GM12874 (cell line): ENCODE results near the gene HS3ST3B1.

Source experiments
- TF ChIP-seq, protein P1 (sequence below): IDR thresholded peaks from 2 replicates; pipeline ENCODE4 v1.5.1; 2011; ENCODE audit warnings: low read depth, mild to moderate bottlenecking, control low read depth, low read length, moderate library complexity; ENCODE audit not compliant: insufficient read depth

HS3ST3B1 gene

DNA sequence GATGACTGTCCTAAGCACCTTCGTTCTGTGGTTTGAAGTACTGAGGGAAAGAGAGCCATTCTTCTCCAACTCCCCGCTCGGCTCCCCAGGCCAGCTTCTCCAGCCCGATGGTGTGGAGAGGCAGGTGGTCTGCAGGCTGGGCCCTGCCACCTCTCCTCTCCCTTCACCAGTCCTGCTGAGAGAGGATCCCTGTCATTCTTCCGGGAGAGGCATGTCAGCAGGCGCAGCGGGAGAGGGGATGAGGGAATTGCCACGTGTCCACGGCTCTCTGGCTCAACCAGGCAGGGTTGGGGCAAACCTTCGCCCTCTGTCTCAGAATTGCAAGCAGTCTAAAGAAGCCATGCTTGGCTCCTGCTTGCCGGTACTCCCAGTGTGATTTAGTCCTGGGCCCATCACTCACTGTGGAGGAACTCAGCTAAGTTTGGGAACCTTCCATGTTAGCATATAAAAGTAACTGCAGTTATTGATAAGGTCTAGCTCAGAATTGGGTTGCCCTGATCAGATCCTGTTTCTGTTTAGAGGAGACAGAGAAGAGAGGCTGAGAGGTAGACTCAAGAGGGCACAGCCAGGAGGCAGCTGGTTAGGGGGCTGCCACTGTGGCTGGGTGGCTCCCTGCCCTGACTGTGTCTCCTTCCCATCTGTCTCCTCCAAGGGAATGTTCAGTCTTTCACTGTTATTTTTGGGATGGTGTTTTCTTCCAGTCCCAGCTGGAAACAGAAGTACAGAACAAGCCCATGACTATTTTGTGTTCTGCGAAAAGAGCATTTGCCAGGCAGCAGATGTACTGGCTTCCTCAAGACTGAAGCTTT, 17.4 kb downstream of the HS3ST3B1 start:
- TF ChIP-seq, protein P1, sequence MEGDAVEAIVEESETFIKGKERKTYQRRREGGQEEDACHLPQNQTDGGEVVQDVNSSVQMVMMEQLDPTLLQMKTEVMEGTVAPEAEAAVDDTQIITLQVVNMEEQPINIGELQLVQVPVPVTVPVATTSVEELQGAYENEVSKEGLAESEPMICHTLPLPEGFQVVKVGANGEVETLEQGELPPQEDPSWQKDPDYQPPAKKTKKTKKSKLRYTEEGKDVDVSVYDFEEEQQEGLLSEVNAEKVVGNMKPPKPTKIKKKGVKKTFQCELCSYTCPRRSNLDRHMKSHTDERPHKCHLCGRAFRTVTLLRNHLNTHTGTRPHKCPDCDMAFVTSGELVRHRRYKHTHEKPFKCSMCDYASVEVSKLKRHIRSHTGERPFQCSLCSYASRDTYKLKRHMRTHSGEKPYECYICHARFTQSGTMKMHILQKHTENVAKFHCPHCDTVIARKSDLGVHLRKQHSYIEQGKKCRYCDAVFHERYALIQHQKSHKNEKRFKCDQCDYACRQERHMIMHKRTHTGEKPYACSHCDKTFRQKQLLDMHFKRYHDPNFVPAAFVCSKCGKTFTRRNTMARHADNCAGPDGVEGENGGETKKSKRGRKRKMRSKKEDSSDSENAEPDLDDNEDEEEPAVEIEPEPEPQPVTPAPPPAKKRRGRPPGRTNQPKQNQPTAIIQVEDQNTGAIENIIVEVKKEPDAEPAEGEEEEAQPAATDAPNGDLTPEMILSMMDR = no peak

DNA sequence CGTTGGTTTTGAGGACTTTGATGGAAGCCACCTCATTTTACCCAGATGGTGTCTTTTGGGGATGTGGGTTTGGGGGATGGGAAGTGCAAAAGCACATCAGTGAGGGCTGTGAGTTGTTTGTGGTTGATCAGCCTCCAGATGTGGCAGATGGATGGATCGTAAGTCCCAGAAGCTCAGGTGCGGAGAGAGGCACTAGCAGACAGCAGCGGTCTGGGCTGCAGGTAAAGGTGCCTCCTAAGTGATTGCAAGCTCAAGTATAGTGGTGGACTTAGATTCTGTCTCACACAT, 18.0 kb downstream of the HS3ST3B1 start:
- TF ChIP-seq, protein P1 = no peak

DNA sequence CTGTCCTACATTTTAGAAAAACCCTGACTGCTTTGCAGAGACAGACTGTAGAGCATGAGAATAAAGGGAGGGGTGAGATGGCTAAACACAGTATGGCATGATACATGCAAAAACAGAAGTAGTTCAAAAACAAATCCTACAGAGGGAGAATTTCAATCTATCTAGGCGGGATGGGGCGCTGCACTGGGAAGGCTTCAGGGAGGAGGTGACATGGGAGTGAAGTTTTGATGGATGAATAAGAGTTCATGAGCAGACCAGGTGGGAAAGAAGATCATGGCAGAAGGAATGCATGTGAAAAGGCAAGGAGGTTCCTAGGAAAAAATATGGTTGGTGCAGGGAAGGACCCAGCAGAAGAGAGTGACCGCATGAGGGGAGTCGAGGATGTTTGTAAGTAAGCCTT, 19.2 kb downstream of the HS3ST3B1 start:
- TF ChIP-seq, protein P1 = no peak

DNA sequence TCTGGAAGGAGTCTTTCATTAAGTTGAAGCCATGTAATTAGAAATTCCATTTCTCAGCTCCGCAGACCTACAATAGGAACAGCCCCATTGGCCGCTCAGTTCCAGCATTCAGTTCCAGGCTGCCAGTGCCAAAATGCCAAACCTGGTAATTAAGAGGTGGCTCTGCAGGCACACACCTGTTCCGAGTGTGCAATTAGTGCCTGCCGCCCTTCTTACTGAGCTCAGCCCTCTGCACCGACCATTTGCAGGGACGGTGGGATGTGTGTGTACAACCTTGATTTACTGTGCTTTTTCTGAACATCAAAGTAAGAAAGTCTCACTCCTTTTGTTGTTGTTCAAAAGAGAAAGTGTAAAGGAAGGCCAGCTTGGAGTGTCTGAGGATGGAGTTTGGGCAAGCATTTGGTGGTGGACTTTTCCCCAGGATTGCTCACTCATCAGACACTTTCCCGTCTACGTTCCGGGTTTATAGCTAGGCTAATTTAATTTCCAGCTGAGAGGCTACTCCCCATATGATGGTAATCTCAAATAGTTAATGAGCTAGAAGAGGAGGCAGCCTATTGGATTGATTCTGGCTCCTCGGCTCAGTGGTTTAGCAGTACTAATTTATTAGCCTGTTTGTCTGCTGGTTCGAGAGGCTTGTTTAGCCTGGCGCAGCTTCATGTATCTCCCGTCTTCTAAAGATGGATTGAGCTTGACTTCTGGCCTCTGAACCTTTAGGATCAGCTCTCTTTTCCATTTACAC, 20.0 kb downstream of the HS3ST3B1 start:
- TF ChIP-seq, protein P1 = no peak

DNA sequence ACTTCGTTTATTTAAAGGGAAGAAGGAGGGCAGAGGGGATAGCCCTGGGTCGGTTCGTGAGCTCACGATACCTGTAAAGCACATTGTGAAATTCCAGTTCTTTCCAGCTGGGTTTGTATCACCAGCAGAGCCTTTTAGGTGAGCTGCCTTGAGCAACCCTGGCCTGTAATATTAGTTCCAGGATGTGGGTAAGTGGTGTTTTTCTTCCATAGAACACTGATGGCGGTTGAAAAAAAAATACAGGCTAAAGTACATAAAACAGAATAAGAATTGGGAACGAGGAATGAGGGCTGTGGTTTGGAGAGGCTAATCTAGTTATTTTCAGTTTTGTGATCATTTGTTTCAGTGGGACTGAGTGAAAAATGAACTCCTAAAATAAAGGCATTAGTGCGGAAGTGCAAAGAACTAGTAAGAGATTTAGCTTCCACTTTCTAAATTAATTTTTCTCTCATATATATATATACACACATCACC, 20.6 kb downstream of the HS3ST3B1 start:
- TF ChIP-seq, protein P1 = no peak

DNA sequence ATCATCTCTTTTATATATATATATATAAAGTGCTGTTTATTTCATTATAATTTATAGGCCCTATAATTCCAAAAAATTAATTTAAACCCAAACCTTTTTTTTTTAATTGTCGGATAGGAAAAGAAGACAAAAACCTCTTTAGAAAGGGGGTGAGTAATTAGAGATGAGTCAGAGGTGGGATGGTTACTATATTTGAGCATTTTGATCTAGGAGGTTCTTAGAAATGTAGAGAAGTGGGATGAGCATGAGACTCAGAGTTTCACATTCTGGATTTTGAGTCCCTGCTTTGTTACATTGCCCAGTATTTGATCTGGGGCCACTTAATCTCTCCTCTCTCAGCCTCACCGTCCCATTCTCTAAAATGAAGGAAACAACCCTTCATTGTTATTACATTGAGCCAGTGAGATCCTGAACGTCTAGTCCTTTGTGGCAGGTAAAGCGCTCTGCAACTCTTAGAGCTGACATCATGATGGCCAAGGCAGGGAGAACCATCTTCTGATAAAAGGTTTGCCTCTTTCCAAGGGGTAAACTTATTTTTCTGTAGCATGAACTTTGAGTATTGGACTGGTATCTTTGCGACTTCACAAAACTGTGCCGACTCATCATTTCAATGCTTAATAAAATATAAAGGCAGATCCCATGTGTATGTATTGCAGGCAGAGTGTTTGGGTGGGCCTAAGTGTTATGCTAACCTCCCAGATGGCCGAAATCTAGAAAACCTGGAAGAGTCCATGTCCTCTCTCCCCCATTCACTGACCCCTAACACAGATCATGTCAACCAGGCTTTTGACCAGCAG, 21.3 kb downstream of the HS3ST3B1 start:
- TF ChIP-seq, protein P1 = no peak

DNA sequence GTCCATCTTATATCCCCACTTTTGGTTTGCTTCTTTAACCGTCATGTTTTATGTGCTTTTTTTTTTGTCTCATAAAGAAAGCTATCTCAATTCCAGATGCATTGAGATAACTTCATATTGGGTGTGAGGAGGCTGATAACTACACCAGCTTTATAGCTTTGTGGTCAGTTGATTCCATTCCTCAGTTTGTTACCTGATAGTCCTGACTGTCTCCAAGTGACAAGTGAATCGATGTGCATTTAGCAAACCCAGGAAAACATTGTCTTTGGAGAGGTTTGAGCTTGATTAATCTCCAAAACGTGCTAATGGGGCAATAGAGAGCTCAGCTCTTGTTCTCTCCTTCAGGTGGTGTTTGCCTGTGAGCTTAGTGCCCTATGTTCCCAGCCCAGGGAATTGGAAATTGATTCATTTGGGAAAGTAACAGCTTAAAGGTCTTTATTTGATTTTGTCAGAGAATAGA, 22.7 kb downstream of the HS3ST3B1 start:
- TF ChIP-seq, protein P1 = no peak
